GM12891 (cell line): ENCODE measurements around the gene TRIM9.
"Not testable (repeated sequence)": the region's sequence is repeated elsewhere in the genome, so short reads cannot be mapped to it uniquely, and the experiment has no call there.

Source experiments
- DNase-seq: peaks from one replicate; pipeline ENCODE4 v3.0.0; 2011; ENCODE audit warnings: low spot score; ENCODE audit not compliant: insufficient read length
- FAIRE-seq: peaks from 2 replicates; lab custom pipeline; 2011; peaks lifted over from hg19 to GRCh38; lab: Jason Lieb, UNC
- PAX5 ChIP-seq: IDR thresholded peaks from 2 replicates; pipeline ENCODE4 v1.6.1; 2011; ENCODE audit warnings: low read length, moderate library complexity, mild to moderate bottlenecking; ENCODE audit not compliant: insufficient read depth, severe bottlenecking
- POLR2A ChIP-seq: IDR thresholded peaks from 2 replicates; pipeline ENCODE4 v1.6.1; 2011; ENCODE audit warnings: low read depth, low read length, control low read depth
- POLR2AphosphoS5 ChIP-seq: IDR thresholded peaks from 2 replicates; pipeline ENCODE4 v1.6.1; 2011; ENCODE audit warnings: low read depth, low read length, control low read depth
- POU2F2 ChIP-seq: IDR thresholded peaks from 2 replicates; pipeline ENCODE4 v1.6.1; 2011; ENCODE audit warnings: low read depth, mild to moderate bottlenecking, control low read depth, low read length, moderate library complexity
- SPI1 ChIP-seq: IDR thresholded peaks from 2 replicates; pipeline ENCODE4 v1.6.1; 2011; ENCODE audit warnings: low read depth, low read length, control low read depth
- TAF1 ChIP-seq: IDR thresholded peaks from 2 replicates; pipeline ENCODE4 v1.6.1; 2011; ENCODE audit warnings: low read depth, low read length, control low read depth

TRIM9 gene

DNA sequence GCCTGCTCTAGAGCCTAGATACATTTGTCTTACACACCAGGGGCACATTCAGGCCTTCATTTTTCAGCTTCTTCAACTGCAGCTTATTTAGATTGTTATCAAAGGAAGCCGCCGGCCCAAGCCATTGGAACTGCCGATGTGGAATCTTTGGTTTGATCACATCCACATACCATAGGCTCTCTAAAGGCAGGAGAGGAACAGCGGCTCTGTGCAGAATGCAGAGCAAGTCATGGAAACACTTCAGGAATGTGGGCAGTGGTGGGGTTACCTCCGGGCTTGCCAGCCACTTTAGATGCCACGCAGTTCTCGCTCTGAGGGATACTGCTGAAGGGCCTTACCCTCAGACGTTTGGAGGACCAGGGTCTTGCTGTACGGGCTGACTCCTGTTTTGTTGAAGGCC lies 97.2 kb downstream of the TRIM9 start:
- FAIRE-seq (no peak), DNase-seq (no peak)
- TF ChIP-seq POLR2AphosphoS5, result no peak

DNA sequence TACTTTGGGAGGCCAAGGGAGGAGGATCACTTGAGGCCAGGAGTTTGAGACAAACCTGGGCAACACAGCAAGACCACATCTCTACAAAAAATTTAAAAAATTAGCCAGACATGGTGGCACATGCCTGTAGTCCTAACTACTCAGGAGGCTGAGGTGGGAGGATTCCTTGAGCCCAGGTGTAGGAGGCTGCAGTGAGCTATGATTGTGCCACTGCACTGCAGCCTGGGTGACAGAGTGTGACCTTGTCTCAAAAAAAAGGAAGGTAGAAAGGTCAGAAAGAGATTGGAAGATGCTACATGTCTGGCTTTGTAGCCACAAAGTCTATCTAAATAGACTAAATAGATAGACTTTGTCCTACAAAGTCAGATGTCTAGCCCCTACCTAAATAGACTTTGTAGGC lies 100.7 kb downstream of the TRIM9 start:
- not testable (repeated sequence) for FAIRE-seq, DNase-seq

DNA sequence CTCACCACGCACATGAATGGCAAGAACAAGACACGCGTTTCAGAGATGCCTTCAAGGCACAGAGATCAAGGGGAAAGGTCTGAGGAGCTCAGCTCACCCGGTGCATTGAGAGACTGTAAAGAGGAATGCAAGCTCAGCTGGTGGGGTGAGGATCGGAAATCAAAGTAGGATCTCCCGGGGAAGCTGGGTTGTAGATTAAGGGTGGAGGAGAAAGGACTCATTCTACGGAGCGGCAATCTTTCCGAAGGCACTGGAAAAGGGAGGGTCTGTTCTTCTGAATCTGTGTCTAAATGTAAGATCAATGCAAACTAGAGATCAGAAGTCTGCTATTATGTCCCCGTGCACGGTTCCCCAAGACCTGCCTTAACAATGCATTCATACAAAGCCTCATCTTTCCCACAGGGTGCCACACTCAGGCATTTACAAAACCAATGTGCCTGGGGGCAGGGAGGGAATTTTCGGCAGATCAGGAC lies 109.0 kb downstream of the TRIM9 start:
- TF ChIP-seq PAX5 (no peak), TAF1 (no peak), POLR2A (no peak), POU2F2 (no peak)
- FAIRE-seq, result no peak
- no peak for DNase-seq

DNA sequence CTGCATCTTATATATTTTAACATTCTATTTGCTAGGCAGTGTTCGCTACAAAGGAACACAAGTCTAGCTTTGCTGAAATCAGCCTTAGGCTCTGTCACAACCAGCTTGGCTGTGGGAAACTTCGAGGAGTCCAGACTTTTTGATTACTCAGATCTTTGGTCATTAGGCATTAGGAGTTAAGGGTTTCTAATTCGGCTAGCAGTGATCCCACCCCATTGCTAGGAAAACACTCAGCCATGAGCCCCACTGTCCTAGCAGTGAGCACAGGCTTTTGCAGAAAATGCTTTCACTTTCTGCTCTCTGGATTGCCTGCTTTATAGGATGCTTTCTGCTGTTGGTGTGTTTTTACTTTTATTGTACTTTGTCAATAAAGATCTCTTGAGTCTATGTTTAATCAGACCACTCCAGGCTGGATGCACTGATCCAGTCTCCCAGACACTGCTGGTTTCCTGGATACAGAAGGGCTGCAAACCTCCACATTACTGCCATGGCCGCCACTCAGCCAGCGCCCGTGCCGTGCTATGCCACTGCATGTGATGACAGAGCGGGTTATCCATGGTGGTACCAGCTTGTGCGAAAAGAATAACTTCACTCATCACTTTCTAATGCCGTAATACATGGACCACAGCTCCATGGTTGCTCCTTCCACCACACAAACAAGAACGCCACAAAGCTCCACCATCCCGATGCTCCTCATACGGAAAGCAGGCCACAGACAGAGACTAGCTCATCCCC lies 109.6 kb downstream of the TRIM9 start:
- FAIRE-seq, result no peak
- no peak for DNase-seq
- TF ChIP-seq POU2F2 (no peak), SPI1 (no peak), POLR2AphosphoS5 (no peak), POLR2A (no peak), PAX5 (no peak), TAF1 (no peak)

DNA sequence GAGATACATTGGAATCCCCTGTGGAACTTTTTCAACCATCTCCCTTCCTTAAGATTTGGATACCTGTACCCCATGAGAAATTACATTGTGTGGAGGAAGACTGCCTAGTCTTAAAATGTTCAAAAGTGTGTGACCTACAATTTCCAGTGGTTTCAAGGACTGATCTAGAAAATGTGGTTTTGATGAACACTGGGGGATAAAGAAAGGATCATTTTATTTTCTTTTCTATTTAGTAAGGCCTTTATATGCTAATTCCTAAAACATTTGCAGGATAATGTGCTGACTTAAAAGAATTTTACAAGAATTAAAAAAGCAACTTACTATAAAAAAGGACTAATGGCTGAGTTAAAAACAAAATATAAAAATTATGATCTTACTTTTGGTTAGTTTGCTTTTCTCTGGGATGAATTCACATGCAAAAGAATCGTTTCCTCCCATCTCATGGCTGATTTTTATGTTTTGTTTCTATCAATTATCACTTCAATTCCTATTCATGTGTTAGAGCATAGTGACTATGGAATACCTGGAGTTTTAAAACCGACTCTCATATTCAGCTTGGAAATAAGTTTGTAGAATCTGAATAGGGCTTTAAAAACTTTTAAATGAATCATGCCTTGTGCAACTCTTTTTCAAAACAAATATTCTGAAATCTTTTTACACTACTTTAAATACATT lies 110.7 kb downstream of the TRIM9 start:
- no peak for FAIRE-seq
- no peak for DNase-seq
- no peak for TF ChIP-seq POLR2A
- TF ChIP-seq PAX5, result no peak
- no peak for TF ChIP-seq POU2F2
- TF ChIP-seq TAF1, result no peak
- TF ChIP-seq SPI1, result no peak
- TF ChIP-seq POLR2AphosphoS5, result no peak

DNA sequence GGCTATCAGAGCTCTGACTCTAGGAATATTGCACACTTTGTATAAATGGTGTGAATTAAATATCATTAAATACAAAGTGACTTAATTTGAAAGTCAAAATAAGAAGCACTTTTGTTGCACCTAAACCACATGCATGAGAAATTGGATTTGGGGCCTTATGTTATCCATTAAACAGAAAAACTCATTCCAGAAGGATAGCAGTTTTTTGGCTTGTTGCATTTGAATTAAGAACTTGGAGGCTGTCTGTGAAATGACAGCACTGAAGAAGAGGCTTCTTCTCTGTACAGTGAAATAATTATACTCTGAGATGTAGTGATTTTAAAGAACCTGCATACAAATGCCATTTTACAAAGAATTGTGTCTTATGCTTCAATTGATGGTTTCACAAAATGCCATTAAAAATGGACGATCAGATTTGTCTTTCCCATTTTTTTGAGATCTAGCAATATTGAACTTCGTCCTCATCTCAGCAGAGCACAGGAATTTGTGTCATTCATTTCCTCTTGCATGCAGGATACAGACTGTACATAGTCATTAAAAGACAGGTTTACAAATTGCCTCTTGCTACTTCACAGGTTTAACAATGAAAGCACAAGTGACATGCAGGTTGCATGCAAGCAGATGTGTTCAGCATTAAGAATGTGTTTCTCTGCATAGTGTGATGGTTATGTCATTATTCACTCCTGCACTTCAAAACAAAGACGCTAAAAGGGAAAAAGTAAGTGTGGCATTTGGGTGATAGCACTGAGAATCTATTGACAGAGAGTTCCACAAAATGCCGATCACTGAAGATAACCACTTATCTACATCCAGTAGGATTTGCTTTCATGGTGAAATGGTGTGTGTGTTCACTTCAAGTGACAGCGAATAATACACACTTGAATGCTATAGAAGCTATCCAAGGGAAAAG lies 114.7 kb downstream of the TRIM9 start:
- DNase-seq, result no peak
- TF ChIP-seq SPI1, result no peak
- TF ChIP-seq PAX5, result no peak
- no peak for TF ChIP-seq POLR2A
- TF ChIP-seq TAF1, result no peak
- FAIRE-seq, result no peak

DNA sequence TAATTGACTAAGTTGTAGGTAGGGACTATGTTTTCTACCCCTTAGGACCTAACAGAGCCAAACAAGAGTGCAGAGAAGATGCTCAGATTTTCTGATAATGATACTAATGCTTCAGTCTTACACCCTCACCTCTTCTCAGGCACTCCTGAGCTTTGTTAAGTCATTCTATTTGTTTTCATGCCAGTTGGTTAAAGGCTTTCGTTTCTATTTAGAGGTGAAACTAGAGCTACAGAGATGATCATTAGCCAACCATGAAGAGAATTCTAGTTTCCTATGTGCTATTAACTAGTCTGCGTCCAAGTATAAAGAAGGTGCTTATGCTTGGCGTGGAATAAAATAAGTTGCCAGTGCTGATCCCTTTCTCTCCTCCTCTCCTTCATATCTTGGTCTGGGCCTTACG lies 116.0 kb downstream of the TRIM9 start:
- FAIRE-seq (peak; percentile 84), DNase-seq (peak; percentile 25)
- TF ChIP-seq TAF1 (no peak), PAX5 (no peak), SPI1 (no peak), POLR2AphosphoS5 (no peak), POLR2A (no peak), POU2F2 (no peak)

DNA sequence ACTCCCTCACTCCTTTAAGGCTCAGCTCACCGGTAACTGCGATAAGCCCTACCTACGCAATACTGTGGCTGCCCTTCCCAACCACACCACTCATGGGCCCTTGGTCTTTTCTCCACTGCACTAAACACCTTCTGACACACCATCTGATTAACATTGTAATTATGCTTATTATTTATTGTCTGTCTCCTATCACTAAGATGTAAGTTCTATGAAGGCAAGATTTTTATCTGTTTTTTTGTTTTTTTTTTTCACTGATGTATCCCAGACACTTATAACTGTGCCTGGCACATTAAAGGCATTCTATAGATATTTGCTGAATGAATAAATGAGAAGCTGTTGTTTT lies 116.4 kb downstream of the TRIM9 start:
- DNase-seq (no peak), FAIRE-seq (no peak)
- TF ChIP-seq TAF1 (no peak), PAX5 (no peak), POLR2A (no peak), SPI1 (no peak), POLR2AphosphoS5 (no peak), POU2F2 (no peak)

DNA sequence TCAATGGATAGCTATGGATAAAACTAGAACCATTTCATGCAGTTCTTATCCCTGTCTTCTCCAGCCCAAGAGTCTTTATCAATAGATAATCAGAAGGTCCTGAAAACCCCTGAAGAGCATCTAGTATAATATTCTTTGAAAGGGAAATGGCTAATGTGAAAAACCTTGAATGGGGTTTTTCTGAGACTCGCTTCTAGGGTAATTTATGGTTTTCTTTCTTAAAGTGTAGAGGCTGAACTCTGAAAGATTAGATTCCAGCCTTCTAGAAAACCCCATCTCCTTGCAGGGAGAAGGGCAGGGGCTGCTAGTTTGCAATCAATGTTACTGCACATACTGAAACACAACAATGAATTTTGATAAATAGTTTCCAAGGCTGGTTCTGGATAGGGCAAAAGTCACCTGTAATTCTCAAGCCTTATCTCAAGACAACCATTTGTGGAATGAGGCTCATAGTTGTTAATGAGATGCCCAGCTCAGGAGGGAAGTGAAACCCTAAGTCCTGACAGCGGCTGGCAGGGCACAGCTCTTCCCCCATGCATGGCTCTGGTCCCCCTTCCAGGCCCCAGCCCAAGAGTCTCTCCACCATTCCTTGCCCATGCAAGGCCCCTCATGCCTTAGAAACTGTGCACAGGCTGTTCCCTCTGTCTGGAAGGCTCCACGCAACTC lies 116.9 kb downstream of the TRIM9 start:
- TF ChIP-seq POLR2A (no peak), POU2F2 (no peak), SPI1 (peak; percentile 86)

DNA sequence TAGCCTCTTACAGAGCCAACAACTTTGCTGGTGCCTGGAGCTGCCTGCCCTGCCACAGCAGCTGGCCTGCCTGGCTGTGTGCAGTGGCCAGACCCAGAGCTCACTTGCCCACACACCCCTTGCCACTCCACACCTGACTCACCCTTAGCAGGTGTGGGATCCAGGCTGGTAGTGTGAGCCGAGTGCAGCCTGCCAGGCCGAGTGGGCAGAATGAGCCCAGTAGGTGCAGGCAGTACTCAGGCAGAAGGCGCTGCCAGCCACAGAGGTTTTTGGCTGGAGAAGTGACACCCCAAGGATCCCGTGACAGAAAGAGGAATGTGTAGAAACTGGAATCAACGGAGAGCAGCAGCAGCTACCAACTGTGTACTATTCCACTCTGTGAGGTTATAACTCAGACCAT lies 120.8 kb downstream of the TRIM9 start:
- no peak for DNase-seq
- TF ChIP-seq PAX5, result no peak
- TF ChIP-seq POLR2A, result no peak
- TF ChIP-seq POLR2AphosphoS5, result no peak
- no peak for TF ChIP-seq POU2F2
- no peak for TF ChIP-seq TAF1
- TF ChIP-seq SPI1, result no peak
- no peak for FAIRE-seq

More for the DNA sequence above, 116.9 kb downstream of the TRIM9 start:
- FAIRE-seq (no peak), DNase-seq (no peak)
